ENCODE results near the gene LPA. TPM values are rescaled to one million over a fixed set of nuclear protein-coding genes. Genes with fewer than 3 reads are reported as not detected.
"Not testable (repeated sequence)": the region's sequence is repeated elsewhere in the genome, so short reads cannot be mapped to it uniquely, and the experiment has no call there.

LPA gene
- total and polyA plus RNA-seq, 3 donors from 2014 or later, result 0.28 to 7.2 (median 2.4) TPM

GRCh38 chr6:160581406-160581805, 82.7 kb downstream of the LPA start:
- Histone ChIP-seq H3K27me3 (no peaks in the 10 kb centered on the region), H3K9me3 (no peaks in the 10 kb centered on the region), H3K4me3 (no peak overlapping the region), H3K4me1 (no peaks in the 10 kb centered on the region), H3K27ac (no peak overlapping the region), H3K36me3 (ENCODE audit: low read depth, missing control alignments) (no peaks in the 10 kb centered on the region)
- intact Hi-C loops (cut with DNase I; ENCODE audit: low total_unique reads), result no loop called here
- 69 to 72% methylated on average over 1 of the region's 1 CpG for WGBS, 2 donors
- TF ChIP-seq POLR2A (IDR thresholded peaks at IDR 0.05) (no peak), CTCF (IDR thresholded peaks at IDR 0.05) (no peak)
- no peak for DNase-seq

GRCh38 chr6:160578515-160578914, 85.6 kb downstream of the LPA start:
- H3K27me3 ChIP-seq; H3K36me3 ChIP-seq (ENCODE audit: low read depth, missing control alignments); DNase-seq; H3K27ac ChIP-seq; intact Hi-C loops (cut with DNase I; ENCODE audit: low total_unique reads); H3K4me1 ChIP-seq; H3K9me3 ChIP-seq; H3K4me3 ChIP-seq: not testable (repeated sequence)
- WGBS, 2 donors, result 55 to 58% methylated on average over 5 of the region's 5 CpGs

- H3K36me3 ChIP-seq (ENCODE audit: low read depth, missing control alignments), result no peaks in the 10 kb centered on the region
- 66 to 87% methylated on average over 4 of the region's 4 CpGs for WGBS, 2 donors
- TF ChIP-seq POLR2A (IDR thresholded peaks at IDR 0.05) (no peak), CTCF (IDR thresholded peaks at IDR 0.05) (no peak)
- intact Hi-C loops (cut with DNase I; ENCODE audit: low total_unique reads), result no loop called here
- no peaks in the 10 kb centered on the region for H3K27me3 ChIP-seq
- DNase-seq, result no peak
- H3K9me3 ChIP-seq, result no peaks in the 10 kb centered on the region
- H3K27ac ChIP-seq, result no peak overlapping the region
- H3K4me3 ChIP-seq, result no peak overlapping the region
- H3K4me1 ChIP-seq, result no peaks in the 10 kb centered on the region
Measured at GRCh38 chr6:160573943-160574342, 90.1 kb downstream of the LPA start.

- H3K36me3 ChIP-seq (ENCODE audit: low read depth, missing control alignments); H3K27ac ChIP-seq; H3K4me3 ChIP-seq; H3K9me3 ChIP-seq; DNase-seq; intact Hi-C loops (cut with DNase I; ENCODE audit: low total_unique reads); H3K27me3 ChIP-seq; H3K4me1 ChIP-seq: not testable (repeated sequence)
Measured at GRCh38 chr6:160571201-160571600, 92.9 kb downstream of the LPA start.

- Histone ChIP-seq H3K4me3 (no peak overlapping the region), H3K36me3 (ENCODE audit: low read depth, missing control alignments) (no peaks in the 10 kb centered on the region), H3K9me3 (no peaks in the 10 kb centered on the region), H3K4me1 (no peaks in the 10 kb centered on the region), H3K27ac (no peak overlapping the region), H3K27me3 (no peaks in the 10 kb centered on the region)
- WGBS, 2 donors, result 69 to 71% methylated on average over 6 of the region's 6 CpGs
- TF ChIP-seq CTCF (IDR thresholded peaks at IDR 0.05), result no peak
- no peak for TF ChIP-seq POLR2A (IDR thresholded peaks at IDR 0.05)
- DNase-seq, result no peak
- intact Hi-C loops (cut with DNase I; ENCODE audit: low total_unique reads), result no loop called here
Measured at GRCh38 chr6:160544802-160545201, 119.3 kb downstream of the LPA start.

- H3K4me1 ChIP-seq, result no peaks in the 10 kb centered on the region
- no peaks in the 10 kb centered on the region for H3K9me3 ChIP-seq
- intact Hi-C loops (cut with DNase I; ENCODE audit: low total_unique reads), result loop anchor here (2.0 kb wide), 1 partner anchor 78 kb away; no protein-coding TSS in a partner anchor
- H3K4me3 ChIP-seq, result no peak overlapping the region
- WGBS, 2 donors, result 86 to 100% methylated on average over 1 of the region's 1 CpG
- H3K27me3 ChIP-seq, result no peaks in the 10 kb centered on the region
- DNase-seq, result no peak
- no peaks in the 10 kb centered on the region for H3K36me3 ChIP-seq (ENCODE audit: low read depth, missing control alignments)
- H3K27ac ChIP-seq, result no peak overlapping the region
- TF ChIP-seq POLR2A (IDR thresholded peaks at IDR 0.05), result no peak
- TF ChIP-seq CTCF (IDR thresholded peaks at IDR 0.05), result no peak
Measured at GRCh38 chr6:160535270-160535669, 128.8 kb downstream of the LPA start.

Data from testis (tissue), 3 donors.